Ishikawa (cell line): ENCODE results near the gene MASTL.

ENCODE experiments used
- CEBPB ChIP-seq: IDR thresholded peaks from 2 replicates; pipeline ENCODE4 v1.6.1; 2012
- NFIC ChIP-seq: IDR thresholded peaks from 2 replicates; pipeline ENCODE4 v1.6.1; 2012
- TAF1 ChIP-seq: IDR thresholded peaks from 2 replicates; pipeline ENCODE4 v1.6.1; 2012; ENCODE audit warnings: low read depth, mild to moderate bottlenecking
- TEAD4 ChIP-seq: IDR thresholded peaks from 2 replicates; pipeline ENCODE4 v1.6.1; 2012

DNA sequence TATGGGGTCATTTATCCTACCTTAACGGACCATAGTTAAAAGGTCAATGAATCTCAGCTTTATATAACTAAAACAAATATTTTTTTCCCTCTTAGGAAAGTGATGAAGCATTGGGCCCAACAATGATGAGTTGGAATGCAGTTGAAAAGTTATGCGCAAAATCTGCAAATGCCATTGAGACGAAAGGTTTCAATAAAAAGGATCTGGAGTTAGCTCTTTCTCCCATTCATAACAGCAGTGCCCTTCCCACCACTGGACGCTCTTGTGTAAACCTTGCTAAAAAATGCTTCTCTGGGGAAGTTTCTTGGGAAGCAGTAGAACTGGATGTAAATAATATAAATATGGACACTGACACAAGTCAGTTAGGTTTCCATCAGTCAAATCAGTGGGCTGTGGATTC, 14.7 kb downstream of the MASTL start:
- no peak for TF ChIP-seq CEBPB
- no peak for TF ChIP-seq TAF1
- no peak for TF ChIP-seq TEAD4
- TF ChIP-seq NFIC = no peak
